Osteoblast (primary cell): ENCODE measurements around the gene GIT1. TPM values are rescaled to one million over a fixed set of nuclear protein-coding genes. Genes with fewer than 3 reads are reported as not detected.

Experiments used
- DNase-seq: peaks from one replicate; pipeline ENCODE4 v3.0.0; 2011; ENCODE audit warnings: low spot score, mixed read lengths; ENCODE audit not compliant: insufficient read length; ENCODE audit errors: missing footprints
- H2AFZ ChIP-seq: 2 replicates; pipeline ENCODE4 v1.6.0; 2011; ENCODE audit warnings: mild to moderate bottlenecking, low read length
- H3K27ac ChIP-seq: 2 replicates; pipeline ENCODE4 v1.5.1; 2011; ENCODE audit warnings: mild to moderate bottlenecking, low read depth, low read length, moderate library complexity
- H3K27me3 ChIP-seq: 2 replicates; pipeline ENCODE4 v1.6.0; 2012; ENCODE audit warnings: mild to moderate bottlenecking, control low read depth, inconsistent platforms, low read length, moderate library complexity; ENCODE audit not compliant: insufficient read depth
- H3K36me3 ChIP-seq: 2 replicates; pipeline ENCODE4 v1.5.1; 2011; ENCODE audit warnings: mild to moderate bottlenecking, low read length, control low read depth, moderate library complexity; ENCODE audit not compliant: insufficient read depth
- H3K4me1 ChIP-seq: 2 replicates; pipeline ENCODE4 v1.5.1; 2011; ENCODE audit warnings: mild to moderate bottlenecking, low read length, control low read depth, moderate library complexity; ENCODE audit not compliant: insufficient read depth
- H3K4me2 ChIP-seq: 2 replicates; pipeline ENCODE4 v1.6.0; 2011; ENCODE audit warnings: mild to moderate bottlenecking, low read length; ENCODE audit not compliant: insufficient read depth
- H3K4me3 ChIP-seq: fragments of 200-600 bp; sonication (generic); 3 replicates; pipeline ENCODE4 v1.5.1; 2012; ENCODE audit warnings: mild to moderate bottlenecking, low read length, inconsistent platforms; ENCODE audit not compliant: insufficient read depth
- H3K79me2 ChIP-seq: 2 replicates; pipeline ENCODE4 v1.6.0; 2012; ENCODE audit warnings: mild to moderate bottlenecking, low read length, control low read depth, inconsistent platforms; ENCODE audit not compliant: insufficient read depth
- H3K9me3 ChIP-seq: 2 replicates; pipeline ENCODE4 v1.5.1; 2011; ENCODE audit warnings: low read depth, low read length, control low read depth
- H4K20me1 ChIP-seq: 2 replicates; pipeline ENCODE4 v1.6.0; 2012; ENCODE audit warnings: mild to moderate bottlenecking, low read length, control low read depth; ENCODE audit not compliant: insufficient read depth
- CTCF ChIP-seq: IDR thresholded peaks from 2 replicates; pipeline ENCODE4 v1.5.1; 2011; ENCODE audit warnings: mild to moderate bottlenecking, low read depth, low read length, moderate library complexity; ENCODE audit errors: extremely low read depth
- total RNA-seq: library from RNA; depleted of rRNA; stranded (reverse); fragments of >200 nt; gene quantifications from 2 replicates; pipeline ENCODE4 v1.2.3, GENCODE V29; 2012

The GIT1 gene
- total RNA-seq, 1 donor, result 34.4 TPM

DNA sequence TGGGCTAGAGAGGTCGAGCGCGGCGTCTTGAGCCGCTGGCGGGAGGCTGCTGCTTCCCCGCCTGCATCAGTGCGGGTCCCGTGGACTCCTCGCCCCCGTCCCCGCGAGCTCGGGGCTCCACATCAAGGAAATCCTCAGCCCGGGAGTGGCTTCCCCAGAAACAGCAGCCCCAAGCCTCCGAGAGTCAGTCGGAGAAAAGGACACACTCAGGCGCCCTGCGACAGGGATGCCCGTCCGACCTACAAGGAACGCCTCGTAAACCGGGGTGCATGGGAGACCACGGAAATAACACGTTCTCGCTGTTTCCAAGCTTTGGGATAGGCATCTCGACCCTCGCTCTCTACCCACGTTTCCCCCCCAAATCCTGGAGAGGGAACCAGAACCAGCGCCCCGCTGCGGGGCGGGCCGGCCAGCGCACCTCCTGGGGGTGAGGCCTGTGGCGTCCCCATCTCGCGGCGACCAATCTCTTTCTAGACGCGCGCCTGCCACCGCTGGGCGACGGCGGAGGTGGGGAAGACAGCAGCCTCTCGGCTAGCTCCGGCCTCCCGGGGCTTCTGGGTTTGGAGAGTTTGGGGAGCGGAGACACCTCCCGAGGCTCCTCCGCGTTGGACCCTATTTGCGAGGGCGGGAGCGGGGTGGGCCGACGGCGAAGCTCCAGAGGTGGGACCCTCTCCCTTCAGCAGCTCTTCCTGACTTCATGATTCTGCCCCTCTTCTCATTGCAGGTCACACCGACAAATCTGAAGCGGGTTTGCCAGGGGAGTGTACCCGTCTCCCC is 21.7 kb downstream of the GIT1 start:
- peak; percentile 24 for TF ChIP-seq CTCF
- peaks cover 23% of the 10 kb centered on the region for H3K4me1 ChIP-seq
- no peaks in the 10 kb centered on the region for H4K20me1 ChIP-seq
- H3K79me2 ChIP-seq, result peaks cover 2% of the 10 kb centered on the region
- peaks cover 8% of the 10 kb centered on the region for H3K36me3 ChIP-seq
- H3K27me3 ChIP-seq, result no peaks in the 10 kb centered on the region
- DNase-seq, result peak; percentile 98
- peak overlapping the region; percentile 84 for H2AFZ ChIP-seq
- no peak overlapping the region for H3K27ac ChIP-seq
- peak overlapping the region; percentile 90 for H3K4me2 ChIP-seq
- no peaks in the 10 kb centered on the region for H3K9me3 ChIP-seq
- H3K4me3 ChIP-seq, result peak overlapping the region; percentile 80

DNA sequence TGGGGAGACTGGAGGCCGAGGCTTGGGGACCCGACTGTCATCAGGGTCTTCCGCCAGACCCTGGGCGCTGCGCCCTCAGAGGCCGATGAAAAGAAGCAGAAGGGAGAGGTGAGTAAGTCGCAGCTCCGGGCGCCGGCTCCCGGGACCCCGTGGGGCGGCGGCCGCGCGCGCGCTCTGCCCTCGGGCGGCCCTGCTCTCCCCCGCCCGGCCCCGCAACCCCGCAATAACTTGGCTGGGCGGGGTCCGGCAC is 22.2 kb downstream of the GIT1 start:
- H3K4me2 ChIP-seq, result peak overlapping the region; percentile 90
- H3K4me1 ChIP-seq, result peaks cover 21% of the 10 kb centered on the region
- no peak for TF ChIP-seq CTCF
- H3K27ac ChIP-seq, result no peak overlapping the region
- peaks cover 2% of the 10 kb centered on the region for H3K79me2 ChIP-seq
- no peak for DNase-seq
- peak overlapping the region; percentile 61 for H2AFZ ChIP-seq
- peaks cover 12% of the 10 kb centered on the region for H3K36me3 ChIP-seq
- H3K27me3 ChIP-seq, result no peaks in the 10 kb centered on the region
- H3K9me3 ChIP-seq, result no peaks in the 10 kb centered on the region
- H3K4me3 ChIP-seq, result peak overlapping the region; percentile 80
- H4K20me1 ChIP-seq, result no peaks in the 10 kb centered on the region

DNA sequence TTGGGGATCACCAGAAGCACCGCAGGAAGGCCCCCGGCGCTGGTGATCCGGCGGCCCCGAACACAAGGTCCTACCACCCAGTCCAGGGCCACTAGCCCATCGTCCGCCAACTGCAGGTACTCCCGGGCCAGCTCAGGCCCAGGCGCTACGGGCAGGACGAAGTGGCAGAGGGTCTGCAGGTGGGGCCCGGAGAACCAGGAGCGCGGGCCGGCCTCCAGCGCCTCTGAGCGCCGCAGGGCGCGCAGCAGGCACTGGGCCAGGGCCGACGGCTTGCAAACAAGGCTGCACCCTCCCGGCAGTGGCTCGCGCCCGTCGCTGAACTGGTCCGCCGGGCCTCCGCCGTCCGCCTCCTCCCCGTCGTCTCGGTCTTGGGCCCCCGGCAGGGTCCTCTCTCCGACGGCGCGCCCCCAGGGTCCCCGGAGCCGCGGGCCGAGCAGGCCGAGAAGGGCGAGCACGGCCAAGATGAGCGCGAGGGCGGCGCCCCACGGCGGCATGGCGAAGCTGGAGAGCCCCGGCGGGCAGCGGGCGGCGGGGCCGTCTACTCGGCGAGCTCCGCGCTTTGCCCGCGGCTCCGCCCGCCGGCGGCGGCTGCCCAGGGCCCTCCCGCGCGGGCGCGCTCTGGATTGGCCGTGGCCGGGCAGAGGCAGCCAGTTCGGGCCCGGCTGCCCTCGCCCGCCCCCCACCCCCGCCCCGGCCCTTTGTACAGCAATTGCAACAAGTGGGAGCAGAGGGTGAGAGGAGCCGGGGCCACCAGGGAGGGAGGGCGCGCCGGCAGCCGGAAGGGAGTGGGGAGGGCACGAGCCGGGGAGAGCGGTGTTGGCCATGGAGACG is 22.8 kb downstream of the GIT1 start, which contains the start of gene ABHD15:
ABHD15 (minus strand) TSS at position 565 of the 831 bp plus-strand sequence; CDS start at position 494, 71 bp downstream.
- Histone ChIP-seq H3K27ac (no peak within 1 kb of the TSS), H3K27me3 (no peaks in the 10 kb centered on the region), H3K4me1 (peaks cover 17% of the 10 kb centered on the region), H4K20me1 (no peaks in the 10 kb centered on the region), H3K9me3 (no peaks in the 10 kb centered on the region), H2AFZ (peak within 1 kb of the TSS; percentile 78), H3K36me3 (peaks cover 12% of the 10 kb centered on the region), H3K4me2 (peak within 1 kb of the TSS; percentile 90), H3K79me2 (peaks cover 2% of the 10 kb centered on the region), H3K4me3 (peak within 1 kb of the TSS; percentile 80)
- DNase-seq, result peak; percentile 99
- TF ChIP-seq CTCF, result no peak
